Measurements from ENCODE around the gene TGIF1.
"Not testable (repeated sequence)": the region's sequence is repeated elsewhere in the genome, so short reads cannot be mapped to it uniquely, and the experiment has no call there.

Gene TGIF1

DNA sequence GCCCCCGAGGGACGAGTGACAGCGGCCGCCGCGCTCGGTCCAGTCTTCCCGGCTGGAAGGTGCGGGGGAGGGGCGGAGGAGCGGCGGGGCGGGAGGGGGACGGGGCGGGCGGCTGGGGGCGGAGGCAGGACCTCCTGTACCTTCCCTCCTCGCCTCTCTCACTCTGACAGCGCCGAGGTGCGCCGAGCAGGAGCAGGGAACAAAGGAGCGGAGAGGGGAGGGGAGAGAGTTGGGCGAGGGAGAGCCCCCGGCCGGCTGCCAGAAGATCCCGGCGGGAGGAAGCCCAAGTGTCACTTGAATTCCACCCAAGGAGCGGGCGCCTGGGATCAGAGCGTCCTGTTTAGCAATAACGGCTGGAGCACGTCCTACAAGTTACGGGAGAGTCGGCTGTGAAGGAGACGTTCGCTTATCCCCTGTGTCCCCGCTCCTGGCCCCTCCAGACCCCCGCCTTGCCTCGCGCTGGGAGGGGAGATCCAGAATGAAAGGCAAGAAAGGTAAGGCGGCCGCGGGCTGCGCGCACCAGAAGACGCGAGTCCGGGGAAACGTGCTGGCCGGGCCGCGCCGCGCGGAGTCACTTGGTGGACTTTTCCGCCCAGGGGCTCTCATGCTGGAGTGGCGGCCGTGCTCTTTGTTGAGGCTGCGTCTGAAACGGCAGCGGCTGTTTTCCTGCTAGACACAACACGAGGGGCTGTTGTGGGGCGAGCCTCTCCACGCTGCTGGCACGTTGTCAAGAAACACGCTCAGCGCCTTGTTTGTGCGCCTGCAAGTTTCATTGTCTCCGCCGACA is at the start of gene TGIF1:
TSS of gene TGIF1 (plus strand) at position 161 of the 787 bp plus-strand sequence. CDS start at position 479, 318 bp downstream.
- no peak for FAIRE-seq

DNA sequence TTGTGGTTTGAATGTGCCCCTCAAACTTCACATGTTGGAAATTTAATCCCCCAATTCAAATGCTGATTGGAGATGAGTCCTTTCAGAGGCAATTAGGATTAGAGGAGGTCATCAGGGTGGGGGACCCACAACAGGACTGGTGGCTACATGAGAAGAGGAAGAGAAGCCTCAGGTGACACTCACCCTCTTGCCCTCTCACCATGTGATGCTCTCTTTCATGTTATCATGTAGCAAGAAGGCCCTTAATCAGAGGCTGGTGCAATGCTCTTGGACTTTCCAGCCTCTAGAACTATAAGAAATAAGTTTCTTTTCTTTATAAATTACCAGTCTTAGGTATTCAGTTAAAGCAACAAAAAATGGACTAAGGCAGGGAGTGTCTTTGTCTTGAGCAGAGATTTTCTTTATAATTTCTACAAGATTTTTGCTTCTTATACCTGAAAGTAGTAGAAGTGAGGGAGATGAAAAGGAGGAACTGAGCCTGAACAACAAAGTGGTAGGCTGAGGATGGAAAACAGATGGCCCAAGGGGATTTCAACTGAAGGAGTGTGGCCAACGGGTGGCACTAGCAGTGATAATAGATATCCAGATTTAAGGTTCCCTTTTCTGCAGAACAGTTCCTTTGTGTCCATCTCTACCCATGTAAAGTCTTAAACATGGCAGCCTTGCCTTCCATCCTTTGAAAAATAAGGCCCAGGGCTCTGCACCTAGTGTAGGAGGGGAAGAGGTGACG is 49.2 kb upstream of the TGIF1 start:
- no peak for FAIRE-seq

DNA sequence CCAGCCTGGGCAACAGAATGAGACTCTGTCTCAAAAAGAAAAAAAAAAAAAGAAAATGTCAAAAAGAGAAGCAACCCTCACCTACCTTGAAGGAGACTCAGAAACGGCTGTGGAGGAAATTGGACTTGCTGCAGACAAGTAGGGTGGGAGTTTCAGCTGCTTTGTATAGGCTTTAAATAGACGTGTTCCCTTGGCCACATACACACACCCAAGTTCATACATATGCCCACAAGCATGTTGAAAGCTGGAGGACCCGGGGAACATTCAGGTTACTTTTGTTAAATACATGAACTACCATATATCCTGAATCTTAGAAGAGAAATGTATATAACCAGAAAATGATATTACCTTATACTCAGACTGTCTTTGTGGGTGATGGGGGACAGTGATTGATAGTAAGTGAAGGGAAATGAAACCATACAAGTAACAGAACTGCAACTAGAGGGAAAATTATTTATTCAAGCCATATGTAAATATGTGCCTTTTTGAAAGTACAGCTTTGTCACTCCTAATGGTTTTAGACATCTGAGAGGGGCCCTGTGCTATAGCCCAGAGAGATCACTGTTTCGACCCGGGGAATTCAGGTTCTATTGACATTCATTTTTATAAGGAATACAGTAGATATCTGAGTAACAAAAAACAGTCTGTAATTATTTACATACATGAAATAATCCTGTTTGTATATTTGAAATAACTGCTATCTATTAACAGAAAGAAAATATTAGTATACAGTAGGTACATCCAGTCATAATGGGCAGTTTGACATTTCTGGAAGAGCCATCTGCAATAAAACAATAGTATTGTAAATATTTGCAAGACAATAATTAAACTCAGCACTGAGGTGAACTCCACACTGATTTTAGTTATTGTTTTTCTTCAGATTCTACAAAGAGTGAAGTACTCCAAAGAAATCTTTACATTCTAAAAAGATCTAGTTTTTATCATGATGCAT is 48.0 kb upstream of the TGIF1 start:
- no peak for FAIRE-seq

DNA sequence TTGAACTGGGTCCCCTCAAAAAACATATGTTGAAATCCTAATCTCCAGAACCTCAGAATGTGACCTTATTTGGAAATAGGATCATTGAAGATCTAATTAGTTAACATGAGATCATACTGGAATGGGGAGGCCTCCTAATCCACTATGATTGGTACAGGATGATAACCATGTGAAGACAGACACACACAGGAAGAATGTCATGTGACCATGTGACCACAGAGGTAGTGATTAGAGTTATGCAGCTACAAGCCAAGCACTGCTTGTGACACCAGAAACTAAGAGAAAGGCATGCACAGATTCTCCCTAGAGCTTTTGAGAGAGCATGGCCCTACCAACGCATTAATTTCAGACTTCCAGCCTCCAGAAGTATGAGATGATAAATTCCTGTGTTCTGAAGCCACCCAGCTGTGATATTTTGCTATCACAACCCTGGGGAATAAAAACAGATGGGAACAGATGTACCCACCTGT is 47.0 kb upstream of the TGIF1 start:
- no peak for FAIRE-seq

DNA sequence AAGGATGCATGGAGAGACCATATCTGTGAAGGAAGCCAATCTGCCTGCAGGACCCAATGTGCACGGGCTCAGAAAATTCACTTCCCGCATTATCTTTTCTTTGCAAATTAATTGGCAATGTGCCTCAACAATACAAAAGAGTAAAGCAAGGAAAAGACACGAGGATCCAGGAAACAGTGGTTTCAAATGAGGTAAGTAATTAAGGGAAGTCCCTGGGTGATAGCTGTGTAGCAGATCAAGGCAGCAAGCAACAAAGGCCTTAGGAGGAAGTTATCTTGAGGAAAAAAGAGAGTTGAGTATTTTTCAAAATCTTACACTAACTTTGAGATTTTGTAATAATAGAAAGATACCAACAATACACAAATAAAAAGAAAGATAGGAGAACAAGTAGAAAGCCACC is 44.3 kb upstream of the TGIF1 start:
- no peak for FAIRE-seq

DNA sequence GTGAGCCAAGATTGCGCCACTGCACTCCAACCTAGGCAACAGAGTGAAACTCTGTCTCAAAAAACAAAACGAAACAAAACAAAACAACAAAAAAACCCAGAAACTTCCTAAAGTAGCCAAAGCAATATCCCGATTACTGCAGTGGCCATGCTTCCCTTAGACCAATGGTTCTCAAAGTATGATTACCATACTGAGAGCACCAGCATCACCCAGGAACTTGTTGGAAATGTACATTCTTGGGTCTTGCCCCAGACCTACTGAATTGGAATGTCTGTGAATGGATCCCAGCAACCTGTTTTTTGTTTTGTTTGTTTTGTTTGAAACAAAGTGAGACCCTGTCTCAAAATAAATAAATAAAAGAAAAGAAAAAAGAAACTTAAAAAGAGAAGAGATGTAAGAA is 41.9 kb upstream of the TGIF1 start:
- no peak for FAIRE-seq

DNA sequence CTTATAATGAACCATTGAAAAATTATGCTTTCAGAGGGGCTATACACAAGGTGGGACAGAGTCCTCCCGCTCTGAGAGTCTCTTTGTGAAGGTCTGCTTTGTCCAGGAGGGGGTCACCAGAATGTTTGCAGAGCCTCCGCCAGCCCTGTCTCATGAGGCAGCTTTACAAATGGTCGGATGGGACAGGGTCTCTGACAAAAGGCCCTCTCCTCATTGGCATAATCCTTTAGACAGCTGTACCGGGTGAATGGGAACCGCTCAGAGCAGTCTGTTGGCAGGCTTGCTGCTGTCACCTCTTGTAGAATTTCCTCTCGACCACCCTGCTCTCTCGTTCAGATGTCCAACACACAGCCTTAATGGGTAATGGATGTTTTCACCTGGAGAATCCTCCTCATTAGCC is 40.2 kb upstream of the TGIF1 start:
- FAIRE-seq: no peak

DNA sequence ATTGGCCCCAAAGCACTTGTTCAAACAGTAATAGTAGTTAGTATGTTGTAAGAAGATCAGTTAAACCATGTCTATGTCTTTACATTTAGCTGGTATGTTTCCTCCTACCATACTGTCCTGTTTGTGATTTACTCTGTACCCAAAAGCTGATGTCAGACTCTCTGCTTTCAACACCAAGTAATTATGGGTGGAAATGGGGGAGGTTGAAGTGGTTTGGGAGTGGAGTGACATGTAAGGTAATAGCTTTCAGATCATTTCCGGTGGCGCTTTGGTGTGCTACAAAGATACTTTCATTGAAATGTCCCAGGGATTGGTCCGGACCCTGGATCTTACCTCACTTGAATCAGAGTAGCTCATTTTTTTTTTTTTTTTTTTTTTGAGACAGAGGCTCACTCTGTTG is 39.7 kb upstream of the TGIF1 start:
- no peak for FAIRE-seq

DNA sequence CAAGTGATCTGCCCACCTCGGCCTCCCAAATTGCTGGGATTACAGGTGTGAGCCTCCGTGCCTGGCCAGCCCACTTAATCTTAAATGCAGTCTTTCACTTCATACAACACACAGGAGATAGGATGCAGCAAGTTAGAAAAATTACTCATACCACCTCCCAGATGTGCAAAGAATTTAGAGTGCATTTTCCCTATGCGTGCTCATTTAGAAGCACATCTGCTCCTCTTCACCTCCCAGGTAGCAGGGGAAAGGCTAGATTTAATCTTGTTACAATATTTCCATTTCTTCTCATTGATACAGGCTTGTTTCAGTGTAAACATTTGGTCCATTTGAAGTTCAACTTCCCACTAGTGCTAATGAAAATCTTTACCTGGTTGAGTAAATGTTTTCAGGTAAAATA is 39.1 kb upstream of the TGIF1 start:
- not testable (repeated sequence) for FAIRE-seq

DNA sequence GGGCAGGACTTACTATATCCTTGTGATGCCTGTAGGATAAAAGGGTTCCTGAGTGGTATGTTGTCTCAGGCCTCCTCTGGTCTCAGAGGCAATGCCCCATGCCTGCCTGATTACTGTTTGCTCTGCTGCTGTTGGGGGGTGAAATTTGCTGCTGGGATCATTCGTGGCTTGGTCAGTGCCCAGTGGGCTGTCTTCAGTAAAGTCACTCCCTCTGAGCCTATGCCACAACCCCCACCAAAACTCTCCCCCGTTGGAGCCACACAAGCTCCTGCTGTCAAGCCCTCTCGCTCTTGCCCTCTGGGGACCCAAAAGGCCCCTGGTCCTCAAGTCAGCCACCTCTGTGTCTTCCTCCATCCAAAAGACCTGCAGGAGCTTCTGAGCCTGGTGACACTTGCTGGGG is 38.6 kb upstream of the TGIF1 start:
- no peak for FAIRE-seq

DNA sequence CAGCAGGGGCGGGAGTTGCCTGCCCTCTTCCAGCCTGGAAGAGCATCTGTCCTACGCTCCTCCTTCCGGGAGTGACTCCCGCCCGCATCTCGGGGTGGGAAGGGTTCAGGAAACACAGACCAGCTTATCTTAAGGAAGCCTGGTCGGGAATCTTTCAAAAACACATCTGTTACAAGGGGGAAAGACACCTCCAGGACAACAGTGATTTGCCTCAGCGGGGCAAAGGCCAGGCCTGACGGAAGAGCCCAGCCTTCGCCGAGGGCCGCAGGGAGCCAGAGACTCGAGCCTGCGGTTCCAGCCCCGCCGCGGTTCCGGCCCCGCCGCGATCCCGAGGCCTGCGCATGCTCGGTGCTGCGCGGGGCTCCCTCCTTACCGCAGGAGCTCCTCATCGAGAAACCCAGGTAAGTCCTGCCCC is 38.1 kb upstream of the TGIF1 start:
- no peak for FAIRE-seq

DNA sequence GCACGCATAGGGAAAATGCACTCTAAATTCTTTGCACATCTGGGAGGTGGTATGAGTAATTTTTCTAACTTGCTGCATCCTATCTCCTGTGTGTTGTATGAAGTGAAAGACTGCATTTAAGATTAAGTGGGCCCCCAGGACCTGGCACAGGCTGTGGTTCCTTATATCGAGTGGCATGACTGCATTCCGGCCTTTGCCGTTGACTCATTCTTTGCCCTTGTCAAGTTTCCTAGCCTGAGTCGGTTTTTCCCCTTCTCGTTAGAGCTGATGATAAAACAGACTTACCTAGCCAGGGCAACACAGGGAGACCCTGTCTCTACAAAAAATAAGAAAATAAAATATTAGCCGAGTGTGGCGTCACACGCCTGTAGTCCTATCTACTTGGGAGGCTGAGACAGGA is 37.4 kb upstream of the TGIF1 start:
- not testable (repeated sequence) for FAIRE-seq

DNA sequence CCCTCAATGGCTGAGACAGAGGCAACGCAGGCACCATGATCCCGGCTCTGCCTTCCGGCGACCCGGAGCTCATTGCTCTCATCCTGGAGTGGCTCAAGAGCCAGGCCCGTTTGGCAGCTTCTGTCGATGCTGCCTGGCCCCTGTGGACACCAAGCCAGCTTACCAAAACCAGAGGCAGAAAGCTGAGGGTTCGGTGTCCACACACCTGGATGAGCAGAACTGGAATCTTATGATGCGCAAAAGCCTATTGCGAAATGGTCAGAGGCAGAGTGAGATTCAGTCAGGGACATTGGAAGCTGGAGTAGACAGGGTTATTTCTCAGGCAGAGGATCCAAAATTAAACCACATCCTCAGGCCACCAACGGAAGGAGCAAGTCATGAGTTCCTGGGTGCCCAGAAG is 34.9 kb upstream of the TGIF1 start:
- no peak for FAIRE-seq

DNA sequence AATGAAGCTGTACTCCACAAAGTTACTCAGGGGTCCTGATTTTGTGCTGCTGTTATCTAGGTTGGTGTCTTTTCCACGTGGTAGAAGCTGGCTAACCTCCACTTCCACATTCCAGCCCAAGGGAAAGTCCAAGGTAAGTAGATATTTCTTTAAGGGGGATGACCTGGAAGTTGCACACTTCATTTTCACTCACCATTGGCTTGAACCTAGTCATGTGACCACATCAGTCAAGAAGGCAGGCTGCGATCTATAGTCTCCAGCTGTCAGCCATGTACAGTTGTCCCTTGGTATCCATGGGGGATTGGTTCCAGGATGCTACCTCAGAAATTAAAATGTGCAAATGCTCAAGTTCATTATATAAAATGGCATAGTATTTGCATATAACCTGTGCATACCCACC is 31.9 kb upstream of the TGIF1 start:
- FAIRE-seq: no peak

DNA sequence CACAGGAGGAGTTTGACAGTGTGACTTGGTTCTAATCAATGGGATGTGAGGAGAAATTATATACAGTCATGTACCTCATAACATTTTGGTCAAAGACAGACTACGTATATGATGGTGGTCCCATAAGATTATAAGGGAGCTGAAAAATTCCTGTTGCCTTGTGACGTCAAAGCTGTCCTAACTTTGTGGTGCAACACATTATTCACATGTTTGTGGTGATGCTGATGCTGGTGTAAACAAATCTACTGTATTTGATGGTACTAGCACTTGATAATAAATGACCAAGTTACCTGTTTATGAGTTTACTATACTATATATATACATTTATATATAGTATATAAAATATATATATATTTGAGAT is 29.1 kb upstream of the TGIF1 start:
- FAIRE-seq: no peak

DNA sequence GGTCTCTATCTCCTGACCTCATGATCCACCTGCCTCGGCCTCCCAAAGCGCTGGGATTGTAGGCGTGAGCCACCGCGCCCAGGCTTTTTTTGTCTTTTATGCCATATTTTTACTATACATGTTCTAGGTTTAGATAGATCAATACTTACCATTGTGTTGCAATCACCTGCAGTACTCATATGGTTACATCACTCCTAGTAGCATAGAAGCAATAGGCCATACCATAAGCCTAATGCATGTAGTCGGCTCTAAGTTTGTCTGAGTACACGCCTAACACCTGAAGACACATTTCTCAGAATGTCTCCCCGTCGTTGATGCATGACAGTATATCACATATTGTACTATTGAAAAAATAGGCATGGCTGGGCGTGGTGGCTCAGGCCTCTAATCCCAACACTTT is 27.1 kb upstream of the TGIF1 start:
- FAIRE-seq: no peak

DNA sequence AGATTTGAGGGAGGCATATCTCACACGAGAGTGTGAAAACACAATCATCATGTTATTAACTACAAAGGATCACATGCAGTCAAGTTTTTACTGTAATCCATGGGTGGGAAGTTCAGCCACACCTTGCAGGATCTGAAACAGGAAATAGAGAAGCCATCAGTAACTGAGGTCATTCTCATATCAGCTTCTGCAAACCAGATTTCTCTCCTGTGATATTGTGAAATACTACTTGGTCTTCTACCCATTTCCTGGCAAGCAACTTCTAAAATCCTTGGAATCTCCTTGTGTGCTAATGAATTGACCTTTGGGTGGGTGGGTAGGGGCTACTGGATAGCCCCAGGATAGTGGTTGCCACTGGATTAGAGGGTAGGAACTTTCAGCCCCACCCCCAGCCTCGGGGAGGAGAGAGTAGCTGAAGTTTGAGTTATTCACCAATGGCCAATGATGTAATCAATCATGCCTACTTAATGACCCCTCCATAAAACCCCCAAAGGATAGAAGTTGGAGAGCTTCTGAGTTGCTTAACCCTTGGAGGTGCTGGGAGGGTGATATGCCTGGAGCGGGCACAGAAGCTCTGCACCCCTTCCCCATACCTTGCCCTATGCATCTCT is 25.6 kb upstream of the TGIF1 start:
- no peak for FAIRE-seq

DNA sequence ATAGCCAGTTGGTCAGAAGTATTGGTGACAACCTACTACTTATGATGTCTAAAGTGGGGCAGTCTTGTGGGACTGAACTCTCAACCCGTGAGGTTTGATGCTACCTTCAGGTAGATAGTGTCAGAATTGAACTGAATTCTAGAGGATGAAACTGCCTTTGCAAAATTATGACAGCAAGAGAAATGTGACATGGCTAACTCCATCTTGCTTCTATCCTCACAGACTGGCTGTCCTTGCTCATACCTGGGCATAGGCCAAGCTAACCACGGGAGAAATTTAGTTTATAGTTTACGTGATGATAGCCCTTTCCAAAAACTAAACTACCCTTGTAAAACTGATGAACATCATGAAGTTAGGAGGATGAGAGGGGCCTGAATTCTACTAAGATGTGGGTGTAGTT is 24.9 kb upstream of the TGIF1 start:
- FAIRE-seq: no peak

DNA sequence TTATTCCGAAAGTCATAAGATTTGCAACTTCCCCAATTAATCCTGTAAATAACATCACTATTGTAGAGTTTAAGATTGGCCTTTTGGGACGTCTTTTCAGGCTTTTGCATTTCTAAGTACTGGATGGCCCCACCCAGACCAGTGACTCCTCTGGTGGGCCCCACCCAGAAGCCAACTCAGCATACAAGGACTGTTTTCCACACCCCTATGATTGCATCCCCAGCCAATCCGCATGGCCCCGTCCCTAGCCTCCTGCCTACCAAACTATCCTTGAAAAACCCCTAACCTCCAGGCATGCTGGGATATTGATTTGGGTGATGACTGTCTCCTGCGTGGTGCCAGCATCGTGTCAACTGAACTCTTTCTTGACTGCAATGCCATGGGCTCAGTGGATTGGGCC is 24.5 kb upstream of the TGIF1 start:
- FAIRE-seq: no peak

DNA sequence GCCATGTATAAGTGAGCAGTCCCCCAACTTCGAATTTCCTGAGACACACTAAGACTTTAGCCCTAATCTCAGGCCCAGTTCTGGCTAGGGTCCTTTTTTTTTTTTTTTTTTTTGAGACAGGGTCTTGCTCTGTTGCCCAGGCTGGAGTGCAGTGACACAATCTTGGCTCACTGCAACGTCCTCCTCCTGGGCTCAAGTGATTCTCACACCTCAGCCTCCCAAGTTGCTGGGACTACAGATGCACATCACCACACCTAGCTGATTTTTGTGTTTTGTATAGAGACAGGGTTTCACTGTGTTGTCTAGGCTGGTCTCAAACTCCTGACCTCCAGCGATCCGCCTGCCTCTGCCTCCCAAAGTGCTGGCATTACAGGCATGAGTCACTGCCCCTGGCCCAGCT is 23.9 kb upstream of the TGIF1 start:
- no peak for FAIRE-seq

DNA sequence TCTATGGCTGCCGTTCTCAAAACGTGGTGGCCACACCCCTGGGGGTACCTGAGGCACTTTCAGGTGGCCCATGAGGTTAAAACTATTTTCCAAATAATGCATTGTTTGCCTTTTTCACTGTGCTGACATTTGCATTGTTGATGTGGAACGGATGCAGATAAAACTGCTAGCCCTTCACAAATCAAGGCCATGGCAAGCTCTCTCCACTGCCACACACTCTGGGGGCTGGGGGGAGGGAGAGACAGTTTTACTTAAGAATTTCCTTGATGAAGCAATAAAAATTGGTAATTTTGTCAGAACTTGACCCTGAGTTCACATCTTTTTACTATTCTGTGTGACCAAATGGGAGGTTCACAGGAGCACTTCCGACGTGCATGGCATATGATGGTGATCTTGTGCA is 22.0 kb upstream of the TGIF1 start:
- no peak for FAIRE-seq

DNA sequence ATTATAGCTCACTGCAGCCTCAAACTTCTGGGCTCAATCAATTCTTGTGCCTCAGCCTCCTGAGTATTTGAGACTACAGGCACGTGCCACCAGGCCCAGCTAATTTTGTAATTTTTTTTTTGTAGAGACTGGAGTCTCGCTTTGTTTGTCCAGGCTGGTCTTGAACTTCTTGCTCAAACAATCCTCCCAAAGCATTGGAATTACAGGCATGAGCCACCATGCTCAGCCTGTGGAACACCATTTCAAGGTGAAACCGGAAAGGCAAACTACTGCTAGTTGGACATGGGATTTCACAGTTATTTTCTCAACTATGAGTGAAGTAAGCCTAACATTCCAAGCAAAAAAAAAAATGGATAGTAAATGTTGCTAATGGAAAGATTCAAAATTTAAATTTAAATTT is 20.9 kb upstream of the TGIF1 start:
- FAIRE-seq: no peak

DNA sequence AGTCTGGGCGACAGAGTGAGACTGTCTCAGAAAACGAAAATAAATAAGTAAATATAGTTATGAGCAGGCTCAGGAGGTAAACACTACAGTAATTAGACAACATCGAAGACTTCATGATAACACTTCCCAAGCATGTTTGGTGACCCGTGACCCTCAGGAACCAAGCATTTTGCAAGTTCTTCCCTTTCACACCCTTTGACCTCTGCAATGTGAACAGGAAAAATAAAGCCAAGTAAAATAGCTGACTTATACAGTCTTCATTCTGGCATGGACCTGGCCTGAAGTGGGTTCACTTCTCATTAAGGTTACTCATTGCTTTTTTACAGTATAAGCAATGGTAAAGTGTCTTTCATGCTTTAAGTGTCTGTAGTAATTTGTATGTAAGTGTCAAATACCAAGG is 15.3 kb upstream of the TGIF1 start:
- no peak for FAIRE-seq
